A549 (cell line): ENCODE measurements around the gene LYPD6B. TPM values are rescaled to one million over a fixed set of nuclear protein-coding genes. Genes with fewer than 3 reads are reported as not detected.

Experiments used
- ATAC-seq, 2 experiments: fragments of 200-7000 bp in 1 of 2; fragments of >200 bp in 1 of 2; cut with Nextera tagmentation in 1 of 2; cut with Tn5 transposase in 1 of 2; 3 replicates each; pipeline versions ENCODE4 v1.8.0 to v1.9.1; 2018 to 2020; ENCODE audit warnings: mild to moderate bottlenecking in 1 of 2, moderate library complexity in 1 of 2
- CTCF ChIA-PET: fragments of 300-600 bp; sonication (Branson Sonifier 250); formaldehyde crosslinking; extraction: SDS; loops from one replicate; lab custom pipeline; 2021; ENCODE audit warnings: antibody characterized with exemption, inconsistent platforms; lab: Yijun Ruan, JAX
- POLR2A ChIA-PET: fragments of 350-600 bp; formaldehyde crosslinking; extraction: SDS; loops from one replicate; lab custom pipeline; 2021; ENCODE audit warnings: antibody characterized with exemption, inconsistent platforms; lab: Yijun Ruan, JAX
- DNase-seq, 2 experiments: peaks; one replicate each; pipeline versions ENCODE4 v3.0.0 to v3.0.0-alpha.2; 2011 to 2016; ENCODE audit warnings: low read depth in 1 of 2, low spot score in 1 of 2
- FAIRE-seq: peaks from 2 replicates; lab custom pipeline; 2011; peaks lifted over from hg19 to GRCh38; lab: Jason Lieb, UNC
- H3K27ac ChIP-seq, 2 experiments: fragments of >200 bp; sonication (Bioruptor Twin); formaldehyde crosslinking; 3 replicates each; pipeline ENCODE4 v1.5.1; 2016 to 2017
- H3K4me1 ChIP-seq: fragments of >200 bp; sonication (Bioruptor Twin); formaldehyde crosslinking; 3 replicates; pipeline ENCODE4 v1.6.1; 2016
- H3K4me2 ChIP-seq: fragments of >200 bp; sonication (Bioruptor Twin); formaldehyde crosslinking; 3 replicates; pipeline ENCODE4 v1.6.1; 2016
- H3K4me3 ChIP-seq: fragments of >200 bp; sonication (Bioruptor Twin); formaldehyde crosslinking; 3 replicates; pipeline ENCODE4 v1.5.1; 2016
- H3K9me3 ChIP-seq: fragments of >200 bp; sonication (Bioruptor Twin); formaldehyde crosslinking; 3 replicates; pipeline ENCODE4 v1.6.1; 2016
- ATOH8 ChIP-seq: fragments of 250-450 bp; sonication (Bioruptor Pico); IDR thresholded peaks from 2 replicates; pipeline ENCODE4 v1.5.0; 2020; ENCODE audit warnings: low read depth, mild to moderate bottlenecking, moderate library complexity
- BHLHE40 ChIP-seq: IDR thresholded peaks from 2 replicates; pipeline ENCODE4 v1.6.1; 2012; ENCODE audit warnings: low read depth, low read length, inconsistent platforms
- CEBPB ChIP-seq, 2 experiments: fragments of >200 bp in 1 of 2; sonication (Bioruptor Twin) in 1 of 2; formaldehyde crosslinking in 1 of 2; IDR thresholded peaks; 2 replicates each; pipeline ENCODE4 v1.6.1; 2012 to 2016
- EHMT2 ChIP-seq: fragments of 200-600 bp; sonication (generic); IDR thresholded peaks from 2 replicates; pipeline ENCODE4 v1.6.1; 2016; ENCODE audit warnings: antibody characterized with exemption, low read depth, mild to moderate bottlenecking, moderate library complexity
- ELK1 ChIP-seq: fragments of 150-350 bp; IDR thresholded peaks from 2 replicates; pipeline ENCODE4 v1.6.1; 2014; ENCODE audit warnings: low read depth, mild to moderate bottlenecking, low read length
- EP300 ChIP-seq, 2 experiments: fragments of >200 bp; sonication (Bioruptor Twin); formaldehyde crosslinking; IDR thresholded peaks; 2 replicates in 1 of 2; 3 replicates in 1 of 2; pipeline ENCODE4 v1.6.1; 2016 to 2017
- HOXA7 ChIP-seq: fragments of 250-450 bp; sonication (Bioruptor Pico); IDR thresholded peaks from 2 replicates; pipeline ENCODE4 v1.5.0; 2020; ENCODE audit warnings: mild to moderate bottlenecking, moderate library complexity
- KDM1A ChIP-seq: fragments of 200-600 bp; sonication (generic); IDR thresholded peaks from 2 replicates; pipeline ENCODE4 v1.6.1; 2016; ENCODE audit warnings: low read depth, mild to moderate bottlenecking
- KDM5A ChIP-seq: fragments of 200-600 bp; sonication (generic); IDR thresholded peaks from 2 replicates; pipeline ENCODE4 v1.6.1; 2016; ENCODE audit warnings: antibody characterized with exemption, mild to moderate bottlenecking
- MAZ ChIP-seq: fragments of 150-350 bp; IDR thresholded peaks from 2 replicates; pipeline ENCODE4 v1.6.1; 2014; ENCODE audit warnings: antibody characterized with exemption, low read depth, low read length, borderline replicate concordance
- MYC ChIP-seq: IDR thresholded peaks from 2 replicates; pipeline ENCODE4 v1.6.1; 2012; ENCODE audit warnings: mild to moderate bottlenecking, inconsistent platforms, low read length, improper control_type of control experiment, borderline replicate concordance
- NR3C1 ChIP-seq: fragments of >200 bp; sonication (Bioruptor Twin); formaldehyde crosslinking; IDR thresholded peaks from 3 replicates; pipeline ENCODE4 v1.6.1; 2017
- PHF8 ChIP-seq: fragments of 200-600 bp; sonication (generic); IDR thresholded peaks from 2 replicates; pipeline ENCODE4 v1.6.1; 2016; ENCODE audit warnings: low read depth, mild to moderate bottlenecking, antibody characterized with exemption, moderate library complexity, borderline replicate concordance
- POLR2AphosphoS2 ChIP-seq: conservative IDR thresholded peaks from 2 replicates; pipeline ENCODE4 v1.6.1; 2012; ENCODE audit warnings: low read length, improper control_type of control experiment, inconsistent platforms
- RAD21 ChIP-seq, 2 experiments: fragments of >200 bp in 1 of 2; sonication (Bioruptor Twin) in 1 of 2; formaldehyde crosslinking in 1 of 2; IDR thresholded peaks in 1 of 2; conservative IDR thresholded peaks in 1 of 2; 2 replicates in 1 of 2; 3 replicates in 1 of 2; pipeline ENCODE4 v1.6.1; 2012 to 2018; ENCODE audit warnings: inconsistent platforms in 1 of 2
- RARB ChIP-seq: fragments of 250-450 bp; sonication (Bioruptor Pico); IDR thresholded peaks from 2 replicates; pipeline ENCODE4 v1.8.0; 2021; ENCODE audit warnings: mild to moderate bottlenecking, moderate library complexity
- RCOR1 ChIP-seq: fragments of 150-350 bp; IDR thresholded peaks from 2 replicates; pipeline ENCODE4 v1.6.1; 2014; ENCODE audit warnings: antibody characterized with exemption, low read length, low read depth
- RNF2 ChIP-seq: fragments of 200-600 bp; sonication (generic); IDR thresholded peaks from 2 replicates; pipeline ENCODE4 v1.6.1; 2016; ENCODE audit warnings: low read depth, mild to moderate bottlenecking, antibody characterized with exemption, moderate library complexity, borderline replicate concordance
- SMC3 ChIP-seq: fragments of >200 bp; sonication (Bioruptor Twin); formaldehyde crosslinking; IDR thresholded peaks from 3 replicates; pipeline ENCODE4 v1.6.1; 2018; ENCODE audit warnings: inconsistent platforms
- USF2 ChIP-seq: fragments of 450-650 bp; IDR thresholded peaks from 2 replicates; pipeline ENCODE4 v1.6.1; 2014; ENCODE audit warnings: antibody characterized with exemption
- ZC3H11A ChIP-seq: fragments of 450-650 bp; IDR thresholded peaks from 2 replicates; pipeline ENCODE4 v1.6.1; 2014; ENCODE audit warnings: antibody characterized with exemption, mild to moderate bottlenecking
- ZSCAN20 ChIP-seq: fragments of 250-450 bp; sonication (Bioruptor Pico); IDR thresholded peaks from 2 replicates; pipeline ENCODE4 v1.8.0; 2022; ENCODE audit warnings: mild to moderate bottlenecking, moderate library complexity
- WGBS: methylation state at CpG from one replicate; pipeline ENCODE4 v1.1.6; 2017; ENCODE audit errors: missing lambda C conversion rate; 5-methylcytosine and 5-hydroxymethylcytosine counted together
- polyA plus RNA-seq, 4 experiments: library from polyadenylated mRNA; depleted of rRNA in 3 of 4; stranded (reverse); fragments of >200 nt; fragmentation: RNase III in 1 of 4; extraction: RNeasy Plus Mini Kit Qiagen cat#74134 plus additional on column Dnase treatment in 1 of 4; gene quantifications; 2 replicates in 3 of 4; 3 replicates in 1 of 4; pipeline ENCODE4 v1.2.3, GENCODE V29; 2011 to 2017
- TF ChIP-seq, protein P1 (sequence below): fragments of 200-600 bp; sonication (generic); IDR thresholded peaks from 2 replicates; pipeline ENCODE4 v1.6.1; 2016; ENCODE audit warnings: antibody characterized with exemption, mild to moderate bottlenecking, moderate library complexity
- TF ChIP-seq, protein P2 (sequence below): IDR thresholded peaks from 2 replicates; pipeline ENCODE4 v1.6.1; 2012
- TF ChIP-seq, protein P3 (sequence below): fragments of >200 bp; sonication (Bioruptor Twin); formaldehyde crosslinking; IDR thresholded peaks from 3 replicates; pipeline ENCODE4 v1.5.1; 2016

The LYPD6B gene
- polyA plus RNA-seq, 2 of the 4 experiments (the other 2 are of a cell fraction) = not detected

GRCh38 chr2:149020432-149020851 is 18.1 kb upstream of the LYPD6B start:
- 66% methylated on average over 9 of the region's 10 CpGs for WGBS
- FAIRE-seq (no peak), DNase-seq (no peak), ATAC-seq (no peak)
- ChIA-PET CTCF (no interaction called here), POLR2A (no interaction called here)
- TF ChIP-seq PHF8 (no peak), MAZ (no peak), RAD21 (conservative IDR thresholded peaks at IDR 0.05 in 1 of 2, IDR thresholded peaks at IDR 0.05 in 1 of 2) (no peak), MYC (no peak), EP300 (IDR thresholded peaks at IDR 0.05) (no peak), HOXA7 (CRISPR knock-in tag) (no peak), ATOH8 (CRISPR knock-in tag) (no peak), POLR2AphosphoS2 (no peak), RCOR1 (no peak), NR3C1 (no peak), ELK1 (no peak), BHLHE40 (no peak), ZSCAN20 (no peak), CEBPB (IDR thresholded peaks at IDR 0.05) (no peak), KDM1A (no peak)
- TF ChIP-seq, protein P1, sequence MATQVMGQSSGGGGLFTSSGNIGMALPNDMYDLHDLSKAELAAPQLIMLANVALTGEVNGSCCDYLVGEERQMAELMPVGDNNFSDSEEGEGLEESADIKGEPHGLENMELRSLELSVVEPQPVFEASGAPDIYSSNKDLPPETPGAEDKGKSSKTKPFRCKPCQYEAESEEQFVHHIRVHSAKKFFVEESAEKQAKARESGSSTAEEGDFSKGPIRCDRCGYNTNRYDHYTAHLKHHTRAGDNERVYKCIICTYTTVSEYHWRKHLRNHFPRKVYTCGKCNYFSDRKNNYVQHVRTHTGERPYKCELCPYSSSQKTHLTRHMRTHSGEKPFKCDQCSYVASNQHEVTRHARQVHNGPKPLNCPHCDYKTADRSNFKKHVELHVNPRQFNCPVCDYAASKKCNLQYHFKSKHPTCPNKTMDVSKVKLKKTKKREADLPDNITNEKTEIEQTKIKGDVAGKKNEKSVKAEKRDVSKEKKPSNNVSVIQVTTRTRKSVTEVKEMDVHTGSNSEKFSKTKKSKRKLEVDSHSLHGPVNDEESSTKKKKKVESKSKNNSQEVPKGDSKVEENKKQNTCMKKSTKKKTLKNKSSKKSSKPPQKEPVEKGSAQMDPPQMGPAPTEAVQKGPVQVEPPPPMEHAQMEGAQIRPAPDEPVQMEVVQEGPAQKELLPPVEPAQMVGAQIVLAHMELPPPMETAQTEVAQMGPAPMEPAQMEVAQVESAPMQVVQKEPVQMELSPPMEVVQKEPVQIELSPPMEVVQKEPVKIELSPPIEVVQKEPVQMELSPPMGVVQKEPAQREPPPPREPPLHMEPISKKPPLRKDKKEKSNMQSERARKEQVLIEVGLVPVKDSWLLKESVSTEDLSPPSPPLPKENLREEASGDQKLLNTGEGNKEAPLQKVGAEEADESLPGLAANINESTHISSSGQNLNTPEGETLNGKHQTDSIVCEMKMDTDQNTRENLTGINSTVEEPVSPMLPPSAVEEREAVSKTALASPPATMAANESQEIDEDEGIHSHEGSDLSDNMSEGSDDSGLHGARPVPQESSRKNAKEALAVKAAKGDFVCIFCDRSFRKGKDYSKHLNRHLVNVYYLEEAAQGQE = no peak
- Histone ChIP-seq H3K4me1 (no peaks in the 10 kb centered on the region), H3K4me3 (no peak overlapping the region), H3K27ac (no peak overlapping the region), H3K9me3 (no peaks in the 10 kb centered on the region), H3K4me2 (no peak overlapping the region)

- ChIA-PET POLR2A (no interaction called here), CTCF (no interaction called here)
- Histone ChIP-seq H3K9me3 (no peaks in the 10 kb centered on the region), H3K27ac (no peak overlapping the region), H3K4me1 (no peaks in the 10 kb centered on the region), H3K4me3 (no peak overlapping the region), H3K4me2 (no peak overlapping the region)
- DNase-seq = no peak
- no peak for TF ChIP-seq RNF2
- no peak for FAIRE-seq
- no peak for ATAC-seq
- 59% methylated on average over 5 of the region's 5 CpGs for WGBS
Measured at GRCh38 chr2:149021271-149021719, 17.2 kb upstream of the LYPD6B start.

DNA sequence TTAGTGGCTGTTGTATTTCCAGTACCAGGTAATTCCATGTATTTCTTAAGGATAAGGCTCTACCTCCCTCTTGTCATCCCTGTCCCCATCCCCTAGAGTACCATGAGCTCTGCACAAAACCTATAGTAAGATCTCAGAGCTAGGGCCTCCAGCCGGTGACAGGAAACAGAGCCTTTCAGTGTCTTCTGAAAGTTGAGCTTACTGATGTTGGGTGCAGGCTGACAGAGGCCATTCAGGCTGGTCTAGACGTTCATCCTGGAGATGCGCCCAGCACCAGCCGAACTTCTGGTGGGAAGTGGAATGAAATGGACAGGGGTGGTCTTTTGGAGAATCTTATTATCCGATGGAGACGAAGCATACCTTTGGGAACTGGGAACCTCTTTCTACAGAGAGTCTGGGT is 16.7 kb upstream of the LYPD6B start:
- no peak overlapping the region for H3K4me2 ChIP-seq
- ATAC-seq (no peak), DNase-seq (no peak), FAIRE-seq (no peak)
- no peak overlapping the region for H3K4me3 ChIP-seq
- ChIA-PET CTCF (interaction anchor here (1.5 kb wide), 1 partner anchor 540 kb away, joined by 3 read pairs; no protein-coding TSS in a partner anchor), POLR2A (no interaction called here)
- 55% methylated on average over 6 of the region's 6 CpGs for WGBS
- no peaks in the 10 kb centered on the region for H3K9me3 ChIP-seq
- no peaks in the 10 kb centered on the region for H3K4me1 ChIP-seq
- H3K27ac ChIP-seq = no peak overlapping the region
- TF ChIP-seq, protein P2, sequence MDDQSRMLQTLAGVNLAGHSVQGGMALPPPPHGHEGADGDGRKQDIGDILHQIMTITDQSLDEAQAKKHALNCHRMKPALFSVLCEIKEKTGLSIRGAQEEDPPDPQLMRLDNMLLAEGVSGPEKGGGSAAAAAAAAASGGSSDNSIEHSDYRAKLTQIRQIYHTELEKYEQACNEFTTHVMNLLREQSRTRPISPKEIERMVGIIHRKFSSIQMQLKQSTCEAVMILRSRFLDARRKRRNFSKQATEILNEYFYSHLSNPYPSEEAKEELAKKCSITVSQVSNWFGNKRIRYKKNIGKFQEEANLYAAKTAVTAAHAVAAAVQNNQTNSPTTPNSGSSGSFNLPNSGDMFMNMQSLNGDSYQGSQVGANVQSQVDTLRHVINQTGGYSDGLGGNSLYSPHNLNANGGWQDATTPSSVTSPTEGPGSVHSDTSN = no peak
- TF ChIP-seq, protein P3, sequence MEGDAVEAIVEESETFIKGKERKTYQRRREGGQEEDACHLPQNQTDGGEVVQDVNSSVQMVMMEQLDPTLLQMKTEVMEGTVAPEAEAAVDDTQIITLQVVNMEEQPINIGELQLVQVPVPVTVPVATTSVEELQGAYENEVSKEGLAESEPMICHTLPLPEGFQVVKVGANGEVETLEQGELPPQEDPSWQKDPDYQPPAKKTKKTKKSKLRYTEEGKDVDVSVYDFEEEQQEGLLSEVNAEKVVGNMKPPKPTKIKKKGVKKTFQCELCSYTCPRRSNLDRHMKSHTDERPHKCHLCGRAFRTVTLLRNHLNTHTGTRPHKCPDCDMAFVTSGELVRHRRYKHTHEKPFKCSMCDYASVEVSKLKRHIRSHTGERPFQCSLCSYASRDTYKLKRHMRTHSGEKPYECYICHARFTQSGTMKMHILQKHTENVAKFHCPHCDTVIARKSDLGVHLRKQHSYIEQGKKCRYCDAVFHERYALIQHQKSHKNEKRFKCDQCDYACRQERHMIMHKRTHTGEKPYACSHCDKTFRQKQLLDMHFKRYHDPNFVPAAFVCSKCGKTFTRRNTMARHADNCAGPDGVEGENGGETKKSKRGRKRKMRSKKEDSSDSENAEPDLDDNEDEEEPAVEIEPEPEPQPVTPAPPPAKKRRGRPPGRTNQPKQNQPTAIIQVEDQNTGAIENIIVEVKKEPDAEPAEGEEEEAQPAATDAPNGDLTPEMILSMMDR = no peak
- TF ChIP-seq RARB (CRISPR knock-in tag) = no peak
- no peak for TF ChIP-seq SMC3
- TF ChIP-seq USF2 = no peak
- no peak for TF ChIP-seq KDM5A
- TF ChIP-seq EHMT2 = no peak
- no peak for TF ChIP-seq ZC3H11A
- TF ChIP-seq MYC = no peak
